GM18861 (cell line): ENCODE data around the gene ADGRB3.
"Not testable (repeated sequence)": the region's sequence is repeated elsewhere in the genome, so short reads cannot be mapped to it uniquely, and the experiment has no call there.

Source experiments
- ATAC-seq: cut with Tn5 transposase; IDR thresholded peaks from one replicate; pipeline ENCODE4 v1.9.1; 2021; ENCODE audit not compliant: unreplicated experiment

Gene ADGRB3

DNA sequence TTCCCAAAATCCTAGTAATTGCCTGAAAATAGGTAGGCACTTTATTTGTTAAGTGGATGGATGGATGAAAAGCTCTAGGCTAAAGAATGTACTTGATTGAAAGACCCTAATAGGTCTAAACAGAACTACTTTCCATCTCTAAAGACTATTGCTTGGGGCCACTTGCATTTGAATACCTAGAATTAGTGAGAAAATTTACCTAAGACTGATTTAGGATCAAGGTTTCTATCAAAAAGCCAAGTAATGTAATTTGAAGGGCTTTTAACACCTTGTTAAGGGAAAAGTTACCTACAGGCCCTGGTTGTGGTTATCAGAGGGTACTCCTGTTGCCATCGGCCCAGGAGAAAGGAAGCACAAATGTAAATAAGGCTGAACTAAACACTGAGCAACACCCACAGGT, 581.0 kb downstream of the ADGRB3 start:
- no peak for ATAC-seq

DNA sequence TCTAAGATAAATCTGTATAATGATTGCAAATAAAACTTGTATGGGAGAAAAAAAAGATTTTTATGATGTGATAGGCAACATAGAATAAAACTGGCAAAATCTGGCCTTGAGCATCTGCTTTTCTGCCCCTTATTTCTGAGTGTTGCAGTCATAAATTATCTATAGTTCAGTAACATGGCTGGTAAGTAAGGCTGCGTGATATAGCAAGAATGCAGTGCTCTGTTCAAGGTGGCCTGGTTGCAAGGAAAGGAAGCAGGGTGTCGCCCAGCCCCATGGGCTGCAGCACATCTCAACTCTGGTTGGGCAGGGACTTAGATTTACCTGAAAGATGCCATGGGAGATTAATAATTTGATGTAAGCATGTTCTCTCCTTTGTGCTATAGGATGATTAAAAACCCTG, 582.3 kb downstream of the ADGRB3 start:
- ATAC-seq, result no peak

DNA sequence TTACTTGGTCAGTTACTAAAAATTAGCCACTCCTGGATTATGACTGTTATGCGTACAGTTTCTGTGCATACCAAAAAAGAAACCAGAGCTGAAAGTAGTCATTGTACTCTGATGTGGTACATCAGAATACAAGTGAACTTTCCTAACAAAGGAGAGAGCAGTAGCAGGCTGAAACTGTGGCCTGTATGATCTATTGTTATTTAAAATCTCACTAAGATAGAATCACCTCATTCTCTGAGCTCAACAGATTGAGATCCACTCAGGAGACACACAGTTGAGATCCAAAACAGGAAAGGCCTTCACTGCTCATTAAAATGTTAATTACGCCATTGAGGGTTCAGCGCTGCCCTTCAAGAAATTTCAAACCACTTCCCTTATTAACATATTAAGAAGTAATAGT, 585.3 kb downstream of the ADGRB3 start:
- no peak for ATAC-seq

DNA sequence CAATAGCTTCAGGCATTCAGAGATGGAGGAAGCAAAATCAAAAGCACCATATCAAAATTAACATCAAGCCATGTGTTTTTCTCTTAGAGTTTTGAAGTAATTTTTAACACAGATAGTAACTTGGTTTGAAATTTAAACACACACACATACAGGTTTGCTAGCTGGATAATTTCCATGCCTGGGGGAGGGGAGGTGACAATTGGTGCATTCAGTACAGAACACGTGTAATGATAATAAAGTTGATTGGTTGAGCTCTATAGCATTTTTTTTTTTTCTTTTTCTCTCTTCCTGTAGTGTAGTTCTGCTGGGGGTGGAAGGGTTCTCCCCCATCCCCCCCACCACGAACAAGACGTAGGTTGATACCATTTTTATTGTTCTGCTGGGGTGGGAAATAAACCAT, 596.9 kb downstream of the ADGRB3 start:
- no peak for ATAC-seq

DNA sequence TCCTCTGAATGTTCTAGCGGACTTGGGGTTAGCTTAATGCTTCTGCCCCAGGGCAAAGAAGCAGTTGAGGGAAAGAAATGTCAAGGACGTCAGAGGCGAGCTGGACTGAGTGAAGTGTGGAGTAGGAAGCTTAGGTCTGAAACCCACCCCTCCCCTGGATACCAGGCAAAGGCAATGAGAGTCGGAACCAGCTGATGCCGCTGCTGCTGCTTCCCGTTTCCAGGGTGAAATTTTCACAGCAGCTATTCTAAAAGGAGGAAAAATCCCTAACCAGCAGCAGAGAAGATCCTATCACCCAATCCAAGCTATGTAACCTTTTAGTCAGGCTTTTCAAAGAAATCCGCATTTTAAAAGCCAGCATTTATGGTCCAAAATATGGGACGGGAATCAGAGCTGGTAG, 597.4 kb downstream of the ADGRB3 start:
- ATAC-seq, result no peak

GRCh38 chr6:69232911-69233448, 597.9 kb downstream of the ADGRB3 start:
- peak; percentile 96 for ATAC-seq

- ATAC-seq, result no peak
Observed at GRCh38 chr6:69238067-69238466, 603.0 kb downstream of the ADGRB3 start.

GRCh38 chr6:69246983-69247382, 611.9 kb downstream of the ADGRB3 start:
- no peak for ATAC-seq

DNA sequence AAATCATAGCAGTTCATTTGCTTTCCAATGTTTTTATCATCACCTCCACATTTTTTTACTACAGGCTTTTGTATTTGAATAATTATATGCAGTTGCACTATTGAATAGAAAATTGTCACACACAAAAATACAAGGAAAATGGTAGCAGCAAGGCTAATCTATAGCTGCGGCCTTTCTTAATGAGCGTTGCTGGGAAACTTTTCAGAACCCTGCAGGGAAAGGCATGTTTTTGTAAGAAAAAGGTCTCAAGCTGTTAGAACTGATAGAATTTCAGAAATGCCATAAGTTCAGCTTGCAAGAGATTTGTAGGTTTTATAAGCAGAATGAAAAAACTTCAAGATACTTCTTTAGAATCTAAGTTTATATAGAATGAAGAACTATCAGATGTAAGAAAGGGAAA, 625.9 kb downstream of the ADGRB3 start:
- ATAC-seq, result no peak

GRCh38 chr6:69263297-69263696, 628.2 kb downstream of the ADGRB3 start:
- no peak for ATAC-seq

GRCh38 chr6:69265090-69265489, 630.0 kb downstream of the ADGRB3 start:
- no peak for ATAC-seq

DNA sequence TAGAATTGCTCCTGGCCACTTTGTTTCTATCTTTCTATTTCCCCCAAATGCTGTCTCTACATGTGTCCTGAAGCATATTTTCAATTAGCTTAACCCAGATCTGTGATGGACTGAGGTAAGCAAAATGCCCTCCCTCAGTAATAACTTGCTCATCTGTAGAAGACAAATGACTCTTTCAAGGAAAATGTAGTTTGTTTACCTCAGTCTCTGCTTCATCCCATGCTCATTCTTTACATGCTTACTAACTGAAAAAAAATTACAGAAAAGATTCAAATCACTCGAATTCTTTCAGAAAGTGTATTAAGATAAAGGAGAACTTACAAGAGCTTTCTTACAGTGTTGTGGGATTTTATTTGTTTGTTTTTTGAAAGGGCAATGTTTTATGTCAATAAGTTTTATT, 630.6 kb downstream of the ADGRB3 start:
- no peak for ATAC-seq

GRCh38 chr6:69276204-69276603, 641.1 kb downstream of the ADGRB3 start:
- ATAC-seq, result no peak

GRCh38 chr6:69279805-69280204, 644.7 kb downstream of the ADGRB3 start:
- no peak for ATAC-seq

DNA sequence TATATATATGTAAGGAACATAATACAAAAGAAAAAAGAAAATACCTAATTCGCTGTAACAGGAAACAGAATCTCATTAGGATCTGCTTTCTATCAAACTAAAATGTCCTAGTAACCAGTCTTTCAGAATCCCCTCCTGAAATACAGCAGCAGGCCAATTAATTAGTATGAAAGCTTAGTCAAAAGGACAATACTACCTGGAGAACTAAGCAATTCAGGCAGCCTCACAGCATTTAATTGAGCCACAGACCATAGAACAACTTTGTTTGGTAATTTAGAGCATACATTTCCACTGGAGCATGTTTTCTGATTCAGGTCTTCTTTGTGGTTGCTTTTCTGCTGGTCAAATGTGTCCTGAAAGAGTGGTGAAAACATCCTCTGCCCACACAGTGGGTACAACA, 645.8 kb downstream of the ADGRB3 start:
- ATAC-seq, result no peak

- no peak for ATAC-seq
Observed at GRCh38 chr6:69284176-69284730, 649.2 kb downstream of the ADGRB3 start.

- ATAC-seq, result no peak
Observed at GRCh38 chr6:69285054-69285453, 650.0 kb downstream of the ADGRB3 start.

GRCh38 chr6:69286331-69286730, 651.2 kb downstream of the ADGRB3 start:
- no peak for ATAC-seq

GRCh38 chr6:69288198-69288597, 653.1 kb downstream of the ADGRB3 start:
- ATAC-seq, result not testable (repeated sequence)

- ATAC-seq, result no peak
Observed at GRCh38 chr6:69289689-69290495, 654.8 kb downstream of the ADGRB3 start.

DNA sequence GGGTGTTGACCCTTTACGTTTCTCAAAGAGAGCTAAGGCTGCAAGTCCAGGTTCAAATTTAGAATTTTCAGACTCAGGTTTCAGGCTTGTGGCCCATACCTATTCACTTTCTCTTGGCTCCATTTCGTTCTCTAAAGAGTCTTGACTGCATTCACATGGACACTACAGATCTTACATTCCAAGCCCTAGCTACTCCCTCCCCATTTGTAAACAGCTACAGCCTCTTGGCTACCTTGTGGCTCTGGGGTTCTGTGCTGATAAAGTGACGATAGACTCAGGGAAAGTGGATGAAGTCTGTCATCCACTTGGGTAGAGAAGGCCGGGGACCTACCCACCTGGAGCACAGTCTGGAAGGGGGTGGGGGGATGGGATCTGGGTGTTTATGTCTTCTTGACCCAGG, 658.4 kb downstream of the ADGRB3 start:
- no peak for ATAC-seq

- ATAC-seq, result no peak
Observed at GRCh38 chr6:69294407-69294806, 659.3 kb downstream of the ADGRB3 start.

DNA sequence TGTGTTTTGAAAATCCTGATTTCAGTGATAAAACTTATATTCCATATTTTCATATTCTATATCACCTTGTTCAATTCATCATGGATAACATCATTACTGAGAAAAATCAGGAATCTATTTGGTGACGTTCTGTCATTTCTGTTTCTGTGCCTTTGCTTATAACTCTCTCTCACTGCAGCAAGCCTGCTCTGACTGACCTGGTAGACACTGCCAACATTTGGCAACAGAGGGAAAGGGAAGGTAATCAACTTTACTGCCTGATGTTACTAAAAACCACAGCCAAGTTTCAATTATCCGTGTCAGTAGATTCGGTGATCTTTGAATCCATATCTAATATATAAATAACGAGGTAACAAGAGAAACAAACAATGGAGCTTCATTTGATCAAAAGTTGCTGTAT, 659.8 kb downstream of the ADGRB3 start:
- no peak for ATAC-seq
